Endothelial cell of umbilical vein (primary cell): ENCODE measurements around the gene LRRC38.

ENCODE experiments used
- CTCF ChIP-seq, 2 donors: IDR thresholded peaks; 1 replicate in 1 of 2; 2 replicates in 1 of 2; pipeline ENCODE4 v1.5.1; 2011; ENCODE audit warnings: low read length in 2 of 2, mild to moderate bottlenecking in 2 of 2, moderate library complexity in 2 of 2, control low read depth in 1 of 2, inconsistent platforms in 1 of 2, low read depth in 1 of 2; ENCODE audit not compliant: insufficient read depth in 1 of 2; ENCODE audit errors: extremely low read depth in 1 of 2
- EZH2 ChIP-seq: IDR thresholded peaks from 2 replicates; pipeline ENCODE4 v1.6.1; 2012; ENCODE audit warnings: borderline replicate concordance, low read depth, mild to moderate bottlenecking, moderate library complexity, low read length, inconsistent platforms; ENCODE audit not compliant: severe bottlenecking
- JUN ChIP-seq: IDR thresholded peaks from 2 replicates; pipeline ENCODE4 v1.6.1; 2011; ENCODE audit warnings: borderline replicate concordance, low read depth; ENCODE audit not compliant: insufficient read length, insufficient read depth
- MAX ChIP-seq: IDR thresholded peaks from 2 replicates; pipeline ENCODE4 v1.6.1; 2011; ENCODE audit not compliant: insufficient read depth, insufficient read length
- MYC ChIP-seq: IDR thresholded peaks from one replicate; pipeline ENCODE4 v1.6.1; 2011; ENCODE audit warnings: mild to moderate bottlenecking, low read depth, low read length
- POLR2A ChIP-seq: IDR thresholded peaks from 2 replicates; pipeline ENCODE4 v1.6.1; 2012; ENCODE audit warnings: low read depth, mild to moderate bottlenecking, control low read depth, low read length
- POLR2AphosphoS5 ChIP-seq: IDR thresholded peaks from 2 replicates; pipeline ENCODE4 v1.6.1; 2012; ENCODE audit warnings: low read depth, mild to moderate bottlenecking, control low read depth, low read length, moderate library complexity; ENCODE audit not compliant: insufficient read depth

- TF ChIP-seq MAX (no peak), CTCF (IDR thresholded peaks at IDR 0.05; ENCODE audit: extremely low read depth in 1 of 2, insufficient read depth in 1 of 2, low read depth in 1 of 2, low read length in 2 of 2) (no peak), EZH2 (no peak), POLR2AphosphoS5 (no peak), POLR2A (no peak), MYC (no peak), JUN (no peak)
Observed at GRCh38 chr1:13478692-13479091, 35.1 kb downstream of the LRRC38 start.
